G401 (cell line): ENCODE results near the gene VIPR1. TPM values are rescaled to one million over a fixed set of nuclear protein-coding genes. Genes with fewer than 3 reads are reported as not detected.

ENCODE experiments used
- DNase-seq: peaks from one replicate; pipeline ENCODE4 v3.0.0-alpha.2; 2015; ENCODE audit warnings: low spot score
- in situ Hi-C: cut with HindIII; loops from 2 replicates; pipeline ENCODE4 v1.10.0; 2016; ENCODE audit warnings: low sequenced_read_pairs, mixed read lengths
- total RNA-seq: library from RNA; depleted of rRNA; stranded (reverse); fragments of >200 nt; shearing (Covaris generic); gene quantifications from 2 replicates; pipeline ENCODE4 v1.2.3, GENCODE V29; 2014

VIPR1 gene
- total RNA-seq, 1 experiment from 2014 or later = 0.14 TPM

- no peak for DNase-seq
- in situ Hi-C loops = no loop called here
Observed at GRCh38 chr3:42492508-42493080, 9.8 kb upstream of the VIPR1 start.

GRCh38 chr3:42493126-42493797 lies 9.2 kb upstream of the VIPR1 start:
- DNase-seq = no peak
- in situ Hi-C loops = no loop called here

DNA sequence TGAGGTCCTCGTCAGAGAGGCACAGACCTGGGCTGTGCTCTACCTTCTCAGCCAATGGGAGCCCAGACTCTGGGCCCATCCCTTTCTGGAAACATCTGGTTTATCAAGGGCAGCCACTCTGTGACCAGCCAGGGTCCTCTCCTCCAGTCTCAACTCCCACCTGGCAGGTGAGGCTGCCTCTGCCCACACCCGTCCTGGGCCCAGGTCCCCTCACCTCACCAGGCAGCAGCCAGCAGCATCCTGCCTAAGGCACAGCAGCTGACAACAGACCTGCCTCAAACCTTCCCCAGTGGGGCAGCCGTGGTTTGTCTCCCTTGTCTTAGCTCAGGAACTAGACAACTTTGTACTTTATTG lies 8.7 kb upstream of the VIPR1 start:
- DNase-seq = no peak
- in situ Hi-C loops = no loop called here

GRCh38 chr3:42495393-42495792 lies 7.0 kb upstream of the VIPR1 start:
- no peak for DNase-seq
- in situ Hi-C loops = no loop called here

DNA sequence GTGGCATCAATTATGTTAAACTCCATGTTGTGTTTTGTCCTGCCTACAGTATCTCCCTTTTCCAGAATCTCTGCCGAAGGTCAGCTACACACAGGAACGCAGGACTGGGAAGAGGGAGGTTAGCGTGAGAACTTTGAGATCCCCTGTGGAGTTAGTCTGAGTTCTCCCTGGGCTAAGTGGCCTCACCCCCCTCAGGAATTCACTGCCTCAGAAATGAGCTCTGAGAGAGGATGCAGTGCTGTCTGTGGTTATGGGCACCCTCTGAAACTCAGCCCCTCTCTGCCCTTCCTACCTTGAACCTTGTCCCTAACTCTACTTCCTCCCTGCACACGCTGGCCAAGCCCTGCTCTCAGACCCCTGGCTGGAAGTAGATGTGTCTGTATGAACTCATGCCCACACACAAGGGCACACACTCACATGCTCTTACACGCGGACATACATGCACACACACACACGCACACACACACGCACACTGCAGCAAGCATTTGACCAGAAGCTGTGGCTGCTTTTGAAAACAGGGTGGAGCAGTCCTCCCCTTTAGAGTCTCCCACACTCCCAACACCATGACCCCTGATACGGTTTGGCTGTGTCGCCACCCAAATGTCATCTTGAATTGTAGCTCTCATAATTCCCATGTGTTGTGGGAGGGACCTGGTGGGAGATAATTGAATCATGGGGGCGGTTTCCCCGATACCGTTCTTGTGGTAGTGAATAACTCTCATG lies 5.3 kb upstream of the VIPR1 start:
- no peak for DNase-seq
- in situ Hi-C loops = no loop called here

DNA sequence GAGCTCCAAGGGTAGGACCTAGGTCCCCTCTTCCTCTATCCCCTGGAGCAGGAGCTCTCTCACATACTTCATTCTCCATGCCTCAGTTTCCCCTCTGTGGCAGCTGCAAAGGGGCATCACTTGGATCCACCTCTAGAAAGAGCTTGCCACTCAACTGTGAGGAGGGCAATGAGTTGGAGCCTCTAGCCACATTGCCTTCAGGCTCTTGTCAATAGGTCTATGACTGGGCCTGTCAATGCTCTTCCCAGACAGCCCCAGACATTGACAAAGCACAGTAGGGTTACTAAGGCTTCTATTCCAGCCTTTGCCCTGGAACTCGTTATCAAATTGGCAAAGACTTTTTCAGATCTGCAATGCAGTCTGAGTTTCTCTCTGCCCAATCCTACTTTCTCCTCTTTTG lies 4.4 kb upstream of the VIPR1 start:
- no peak for DNase-seq
- in situ Hi-C loops = no loop called here

GRCh38 chr3:42498791-42499477 lies 3.5 kb upstream of the VIPR1 start:
- in situ Hi-C loops = no loop called here
- DNase-seq = no peak

- no peak for DNase-seq
- in situ Hi-C loops = no loop called here
Observed at GRCh38 chr3:42499478-42499871, 3.0 kb upstream of the VIPR1 start.

DNA sequence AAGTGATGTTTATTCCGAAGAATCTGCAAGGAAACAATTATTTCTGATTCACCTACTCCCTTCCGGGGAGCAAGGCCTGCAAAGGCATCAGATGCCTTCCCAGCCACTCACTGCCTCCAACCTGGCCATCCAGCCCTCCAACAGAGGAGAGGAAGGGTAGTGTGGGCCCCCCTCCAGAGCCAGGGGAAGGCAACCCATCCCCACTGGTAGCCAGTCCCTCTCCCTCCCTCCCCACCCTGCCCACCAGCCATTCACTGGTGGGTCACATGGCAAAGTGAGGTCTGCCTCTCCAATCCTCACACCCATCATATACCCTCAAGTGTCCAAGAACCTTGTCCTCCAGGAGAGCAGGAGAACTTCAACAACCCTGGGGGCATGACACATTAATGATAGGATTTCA lies 2.4 kb upstream of the VIPR1 start:
- DNase-seq = no peak
- in situ Hi-C loops = no loop called here

DNA sequence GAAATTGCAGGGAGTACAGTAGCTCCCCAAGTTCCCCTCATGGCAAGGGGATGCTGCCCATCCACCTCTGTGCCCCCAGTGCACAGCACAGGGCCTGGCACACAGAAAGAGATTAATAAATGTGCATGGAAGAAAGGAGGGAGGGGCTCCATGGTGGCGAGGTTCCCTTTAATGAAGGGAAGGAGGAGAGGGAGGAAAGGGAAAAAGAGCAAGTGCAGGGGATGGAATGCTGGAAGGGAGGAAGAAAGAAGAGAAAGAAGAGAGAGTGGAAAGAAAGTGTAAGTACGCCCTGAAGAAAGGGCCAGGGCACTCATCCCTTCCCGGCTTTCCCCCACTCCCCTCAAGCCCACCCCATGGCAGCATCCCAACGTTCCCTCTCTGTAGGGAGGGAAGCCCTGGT lies 1.5 kb upstream of the VIPR1 start:
- in situ Hi-C loops = no loop called here
- DNase-seq = no peak

DNA sequence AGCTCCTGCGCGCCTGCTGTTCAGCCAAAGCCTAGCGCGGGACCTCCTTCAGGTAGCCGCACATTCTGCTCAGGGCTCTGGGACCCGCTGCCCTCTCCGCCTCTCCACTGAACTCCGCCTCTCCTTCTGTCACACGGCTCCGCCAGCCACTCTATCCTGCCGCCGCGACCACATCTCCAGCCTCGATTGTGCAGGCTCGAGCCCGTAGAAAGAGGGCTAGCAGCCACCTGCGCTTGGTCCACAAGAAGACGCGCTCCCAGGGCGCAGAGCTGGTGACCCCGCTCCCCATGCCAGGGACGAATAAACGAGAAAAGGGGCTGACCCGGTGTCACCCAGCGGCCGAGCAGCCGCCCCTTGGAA lies 1.1 kb upstream of the VIPR1 start:
- peak; percentile 62 for DNase-seq
- in situ Hi-C loops = no loop called here

DNA sequence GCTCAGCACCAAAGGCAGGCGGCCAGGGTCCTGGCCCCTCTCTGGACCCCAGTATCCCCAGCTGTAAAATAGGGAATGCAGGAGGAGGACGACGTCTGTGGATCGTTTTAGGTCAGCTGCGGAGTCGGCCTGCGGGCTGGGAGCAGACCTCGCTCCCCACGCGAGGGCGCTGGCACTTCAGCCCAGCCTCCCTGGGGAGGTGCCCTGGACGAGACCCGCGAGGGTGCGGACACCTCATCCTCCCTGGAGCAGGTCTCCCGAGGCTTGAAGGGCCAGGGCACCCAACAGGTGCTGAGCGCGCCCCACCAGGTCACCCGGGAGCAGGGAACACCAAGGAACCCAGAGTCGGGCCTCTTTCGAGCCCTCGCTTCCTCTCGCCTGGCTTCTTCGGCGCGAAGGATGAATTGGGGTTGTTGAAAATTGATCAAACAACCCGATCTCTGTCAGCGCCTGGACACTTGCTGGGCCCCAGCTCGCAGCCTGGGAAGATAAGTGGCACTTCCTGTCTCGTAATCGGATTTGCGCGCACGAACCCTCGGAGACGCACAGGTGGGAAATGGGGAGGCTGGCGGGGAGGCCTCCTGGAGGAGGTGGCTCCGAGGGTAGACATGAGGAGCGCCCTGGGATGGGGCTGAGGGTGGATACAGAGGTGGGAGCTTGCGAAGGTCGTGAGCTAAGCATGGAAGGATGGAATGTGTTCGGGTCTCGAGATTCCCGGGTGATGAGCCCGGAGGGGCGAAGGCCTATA lies 588 bp upstream of the VIPR1 start:
- peak; percentile 50 for DNase-seq
- in situ Hi-C loops = no loop called here

DNA sequence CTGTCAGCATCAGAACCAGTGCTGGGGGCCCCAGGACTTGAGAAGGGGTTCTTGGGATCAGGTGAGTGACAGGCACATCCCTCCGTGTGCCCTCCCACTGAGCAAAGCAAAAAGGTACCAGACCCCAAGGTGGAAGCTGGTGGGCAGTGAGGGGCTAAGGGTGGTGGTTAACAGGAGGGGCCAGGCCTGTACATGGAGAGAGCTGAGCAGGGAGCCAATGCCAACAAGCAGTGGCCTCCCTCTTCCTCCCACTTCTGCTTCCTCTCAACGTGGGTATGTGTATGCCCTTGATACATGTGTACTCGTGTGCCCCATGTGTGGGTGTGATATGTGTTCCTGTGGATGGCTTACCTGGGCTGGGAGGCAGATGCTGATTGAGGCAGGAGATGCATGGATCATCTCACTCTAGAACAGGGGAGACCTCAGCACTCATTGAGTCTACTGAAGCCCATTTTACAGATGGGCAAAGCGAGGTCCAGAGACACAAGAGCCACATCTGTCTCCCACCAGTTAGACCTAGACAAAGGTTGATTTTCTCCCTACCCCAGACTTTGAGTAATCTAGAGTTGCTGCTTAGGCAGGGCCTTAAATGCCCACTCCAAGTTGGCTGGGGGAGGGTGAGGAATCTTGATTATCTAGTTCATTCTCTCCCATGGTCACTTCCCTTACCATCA lies 945 bp downstream of the VIPR1 start:
- in situ Hi-C loops = no loop called here

DNA sequence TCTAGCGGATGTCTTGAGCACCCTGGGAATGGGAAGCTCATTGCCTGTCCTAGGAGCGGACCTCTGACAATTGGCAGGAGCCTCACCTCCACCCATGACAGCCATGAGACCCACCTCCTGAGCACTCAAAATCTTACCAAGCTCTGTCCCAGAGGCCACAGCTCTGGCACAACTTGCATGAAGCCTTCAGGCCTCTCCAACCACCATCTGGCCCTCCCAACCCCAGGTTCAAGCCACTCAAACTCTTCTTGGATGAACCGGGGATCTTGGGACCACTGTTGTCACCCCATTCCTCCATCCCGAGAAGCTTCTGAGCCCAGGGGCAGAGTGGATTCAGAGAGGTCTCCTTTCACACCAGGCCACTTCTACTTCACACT lies 1.5 kb downstream of the VIPR1 start:
- in situ Hi-C loops = no loop called here
- no peak for DNase-seq

More for the DNA sequence above, 945 bp downstream of the VIPR1 start:
- peak; percentile 22 for DNase-seq

DNA sequence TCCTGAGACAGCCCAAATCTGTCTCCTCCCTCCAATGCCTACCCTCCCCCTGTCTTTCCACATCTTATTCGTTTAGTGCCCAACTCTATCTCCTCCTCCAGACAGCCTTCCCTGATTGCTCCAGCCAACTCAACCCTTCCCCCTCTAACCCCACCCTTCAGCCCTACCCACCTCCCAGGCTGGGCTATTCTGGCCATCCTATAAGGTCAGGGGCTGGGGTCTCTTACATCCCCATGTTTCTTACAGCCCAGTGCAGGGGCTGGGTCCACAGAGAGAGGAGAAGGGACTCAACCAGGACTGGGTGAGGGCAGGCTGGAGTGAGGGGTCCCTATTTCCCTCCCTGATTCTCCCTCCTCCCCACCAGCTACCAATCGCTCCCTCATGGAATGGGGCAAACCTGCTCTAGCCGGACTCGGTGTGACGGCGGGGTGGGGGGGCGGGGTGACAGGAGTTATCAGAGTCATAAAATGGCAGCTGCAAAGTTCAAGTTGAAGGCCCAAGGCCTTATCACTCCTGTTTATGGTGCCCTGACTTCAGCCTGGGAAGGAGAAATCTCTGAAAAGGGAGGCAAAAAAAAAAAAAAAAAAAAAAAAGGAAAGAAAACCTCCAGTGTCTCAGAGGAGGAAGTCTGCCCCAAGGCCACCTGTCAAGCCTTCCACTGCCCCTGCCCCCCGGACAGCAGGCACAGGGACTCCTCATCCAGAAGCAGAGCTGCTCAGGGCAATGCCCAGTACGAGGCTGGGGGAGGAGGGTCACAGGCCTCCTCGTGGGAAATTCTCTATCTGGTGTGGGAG lies 2.1 kb downstream of the VIPR1 start:
- no peak for DNase-seq
- in situ Hi-C loops = no loop called here

DNA sequence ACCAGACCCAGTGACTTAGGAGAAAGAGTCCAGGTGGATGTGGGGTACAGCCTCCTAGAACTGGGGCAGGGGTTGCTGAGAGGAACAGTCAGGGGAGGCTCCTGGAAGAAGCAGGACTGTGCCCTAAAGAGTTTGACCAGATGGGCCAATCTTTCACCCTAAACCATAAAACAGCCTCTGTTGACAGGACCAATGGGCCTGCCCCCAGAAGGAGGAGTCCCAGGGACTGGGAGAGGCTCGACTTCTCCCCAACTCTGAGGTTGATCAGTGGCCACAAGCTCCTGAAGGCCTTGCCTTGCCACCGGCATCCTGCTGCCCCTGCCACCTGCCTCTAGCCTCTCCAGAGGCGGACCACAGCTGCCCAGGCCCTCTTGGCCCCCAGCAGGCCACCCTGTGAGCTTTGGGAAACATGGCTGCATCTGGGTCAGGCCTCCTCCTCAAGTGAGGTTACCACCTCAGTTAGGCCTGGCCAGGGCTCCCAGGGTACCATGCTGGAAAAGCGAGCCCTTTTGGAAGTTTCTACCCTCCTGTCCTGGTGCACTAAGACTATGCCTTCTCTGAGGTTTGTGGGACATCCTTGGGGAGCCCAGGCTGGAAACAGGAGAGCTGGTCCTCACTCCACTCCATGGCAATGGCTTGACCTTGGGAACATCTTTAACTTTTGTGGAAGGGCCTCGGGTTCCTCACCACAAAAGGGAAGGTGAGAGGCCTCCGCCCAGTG lies 2.8 kb downstream of the VIPR1 start:
- no peak for DNase-seq
- in situ Hi-C loops = no loop called here

DNA sequence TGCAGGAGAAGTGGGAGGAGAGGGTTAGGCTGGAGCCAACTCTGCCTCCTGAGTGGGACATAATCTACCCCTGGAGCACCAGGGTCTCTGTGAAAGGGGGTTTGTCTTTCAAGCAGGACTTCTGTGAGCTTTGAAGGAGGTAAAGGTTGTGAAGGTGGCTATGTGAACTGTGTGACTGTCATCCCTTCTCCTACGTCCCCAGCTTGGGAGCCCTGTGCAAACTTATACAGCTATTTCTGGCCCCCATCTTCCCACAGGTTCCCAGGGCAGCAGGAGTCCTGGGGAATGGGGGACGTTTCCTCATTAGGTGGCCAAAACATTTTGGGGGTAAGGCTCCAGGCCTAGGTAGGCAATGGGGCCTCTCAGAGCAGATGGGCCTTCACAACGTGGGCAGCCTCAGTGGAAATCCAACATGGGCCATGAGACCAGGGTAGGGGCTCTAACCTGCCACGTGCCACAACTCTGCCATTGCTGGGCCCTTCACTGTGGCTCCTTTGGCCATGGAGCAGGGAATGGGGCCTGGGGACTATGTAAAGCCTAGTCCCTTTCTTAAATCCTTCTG lies 3.5 kb downstream of the VIPR1 start:
- no peak for DNase-seq

DNA sequence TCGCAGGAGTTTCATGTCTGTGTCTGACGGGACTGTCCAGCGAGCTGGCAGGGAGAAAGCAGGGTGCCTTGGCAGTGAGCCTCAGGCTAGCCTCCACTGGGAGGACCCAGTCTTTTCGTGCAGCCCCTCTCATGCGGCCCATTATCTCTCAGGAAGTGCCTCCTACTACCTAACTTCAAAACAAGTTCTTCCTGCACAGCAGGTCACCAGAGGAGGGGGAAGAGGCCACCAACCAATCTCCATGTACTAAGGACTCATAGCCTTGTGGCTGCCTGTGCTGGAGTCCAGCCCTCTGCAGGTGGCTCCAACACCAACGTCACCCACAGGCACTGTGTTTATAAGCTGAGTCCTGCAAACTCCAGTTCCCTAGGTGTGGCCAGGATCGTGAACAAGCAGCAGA lies 4.8 kb downstream of the VIPR1 start:
- in situ Hi-C loops = no loop called here
- peak; percentile 72 for DNase-seq

More for the DNA sequence above, 3.5 kb downstream of the VIPR1 start:
- in situ Hi-C loops = no loop called here
